Ureter (tissue), 1 donor: Measurements from ENCODE around the gene TMEM138. TPM values are rescaled to one million over a fixed set of nuclear protein-coding genes. Genes with fewer than 3 reads are reported as not detected.

Source experiments
- DNase-seq: peaks from one replicate; pipeline ENCODE4 v3.0.0-alpha.2; 2020; ENCODE audit warnings: low spot score
- total RNA-seq: library from RNA; stranded (reverse); gene quantifications from one replicate; pipeline ENCODE4 v1.2.4, GENCODE V29; 2023
- donor health status: DM: yes; HTN: yes; CAD: no.

TMEM138 gene
- total RNA-seq, 1 donor from 2014 or later = 69.5 TPM

- DNase-seq = no peak
These were observed 43.9 kb downstream of the TMEM138 start for GRCh38 chr11:61406067-61406466.

GRCh38 chr11:61406991-61407728 is 45.0 kb downstream of the TMEM138 start:
- DNase-seq = no peak

- no peak for DNase-seq
These were observed 49.4 kb downstream of the TMEM138 start for GRCh38 chr11:61411589-61411988.

GRCh38 chr11:61413496-61413895 is 51.3 kb downstream of the TMEM138 start:
- no peak for DNase-seq

- DNase-seq = no peak
These were observed 52.4 kb downstream of the TMEM138 start for GRCh38 chr11:61414547-61414946.

- DNase-seq = no peak
These were observed 53.2 kb downstream of the TMEM138 start for GRCh38 chr11:61415381-61415780.

- no peak for DNase-seq
These were observed 54.8 kb downstream of the TMEM138 start for GRCh38 chr11:61416941-61417340.

- no peak for DNase-seq
These were observed 55.5 kb downstream of the TMEM138 start for GRCh38 chr11:61417670-61418069.

- no peak for DNase-seq
These were observed 56.0 kb downstream of the TMEM138 start for GRCh38 chr11:61418136-61418535.

Other genes starting within 250 kb of the TMEM138 start
- 30.8 TPM for gene VPS37C, start 200.9 kb upstream of the TMEM138 start, total RNA-seq
- gene PGA3, start 158.9 kb upstream of the TMEM138 start, total RNA-seq = not detected
- gene PGA4, start 140.0 kb upstream of the TMEM138 start, total RNA-seq = not detected
- not detected for gene PGA5, start 121.2 kb upstream of the TMEM138 start, total RNA-seq
- 4.1 TPM for gene VWCE, start 67.1 kb upstream of the TMEM138 start, total RNA-seq
- 193 TPM for gene DDB1, start 29.3 kb upstream of the TMEM138 start, total RNA-seq
- gene TKFC, start 29.1 kb upstream of the TMEM138 start, total RNA-seq = 99.8 TPM
- gene CYB561A3, start 492 bp upstream of the TMEM138 start, total RNA-seq = 48.4 TPM
- gene TMEM216, start 30.2 kb downstream of the TMEM138 start, total RNA-seq = 17.3 TPM
- gene CPSF7, start 67.6 kb downstream of the TMEM138 start, total RNA-seq = 124 TPM
- gene SDHAF2, start 67.8 kb downstream of the TMEM138 start, total RNA-seq = 40.4 TPM
- gene LRRC10B, start 146.4 kb downstream of the TMEM138 start, total RNA-seq = 0.89 TPM
- gene SYT7, start 218.7 kb downstream of the TMEM138 start, total RNA-seq = 6.7 TPM